DND-41 (cell line): ENCODE measurements around the gene RRP8.

Experiments
- CTCF ChIP-seq: IDR thresholded peaks from 2 replicates; pipeline ENCODE4 v1.5.1; 2012; ENCODE audit warnings: borderline replicate concordance, low read length, moderate library complexity, mild to moderate bottlenecking; ENCODE audit not compliant: poor library complexity, severe bottlenecking; ENCODE audit errors: extremely low read depth
- EZH2 ChIP-seq: IDR thresholded peaks from 3 replicates; pipeline ENCODE4 v1.6.1; 2012; ENCODE audit warnings: borderline replicate concordance, low read depth, mild to moderate bottlenecking, moderate library complexity, low read length, inconsistent platforms; ENCODE audit not compliant: severe bottlenecking

GRCh38 chr11:6616596-6617250 lies 13.3 kb upstream of the RRP8 start:
- TF ChIP-seq CTCF: no peak
- TF ChIP-seq EZH2: no peak
